CD14-positive monocyte (primary cell): ENCODE measurements around the gene RGS13. TPM values are rescaled to one million over a fixed set of nuclear protein-coding genes. Genes with fewer than 3 reads are reported as not detected.

Source experiments
- DNase-seq, 3 donors: peaks; one replicate each; pipeline ENCODE4 v3.0.0-alpha.2; 2011 to 2022
- H2AFZ ChIP-seq: 2 replicates; pipeline ENCODE4 v1.6.0; 2012; ENCODE audit warnings: mild to moderate bottlenecking, low read depth, low read length, inconsistent platforms; ENCODE audit not compliant: insufficient read depth, poor library complexity, severe bottlenecking
- H3K27ac ChIP-seq, 2 donors: 1 replicate in 1 of 2; 2 replicates in 1 of 2; pipeline ENCODE4 v1.5.1; 2012 to 2013; ENCODE audit warnings: low read length in 2 of 2, control low read depth in 1 of 2, inconsistent platforms in 1 of 2, low read depth in 1 of 2, mild to moderate bottlenecking in 1 of 2
- H3K27me3 ChIP-seq, 2 donors: one replicate each; pipeline versions ENCODE4 v1.6.0 to v1.6.1; 2011 to 2013; ENCODE audit warnings: low read length in 2 of 2; ENCODE audit not compliant: control insufficient read depth in 2 of 2, insufficient read depth in 2 of 2
- H3K36me3 ChIP-seq, 2 donors: replicated peaks in 1 of 2; 1 replicate in 1 of 2; 2 replicates in 1 of 2; pipeline versions ENCODE4 v1.5.1 to v1.6.1; 2012 to 2013; ENCODE audit warnings: low read length in 2 of 2, control low read depth in 1 of 2, inconsistent platforms in 1 of 2, mild to moderate bottlenecking in 1 of 2; ENCODE audit not compliant: insufficient read depth in 2 of 2, control insufficient read depth in 1 of 2
- H3K4me1 ChIP-seq, 2 donors: 1 replicate in 1 of 2; 2 replicates in 1 of 2; pipeline versions ENCODE4 v1.5.1 to v1.6.1; 2012 to 2013; ENCODE audit warnings: low read length in 2 of 2, control low read depth in 1 of 2, inconsistent platforms in 1 of 2, mild to moderate bottlenecking in 1 of 2, moderate library complexity in 1 of 2; ENCODE audit not compliant: insufficient read depth in 2 of 2, control insufficient read depth in 1 of 2
- H3K4me2 ChIP-seq: replicated peaks from 2 replicates; pipeline ENCODE3; 2012; ENCODE audit warnings: low read length, moderate library complexity, mild to moderate bottlenecking; ENCODE audit not compliant: poor library complexity, severe bottlenecking; ENCODE audit errors: extremely low read depth
- H3K4me3 ChIP-seq, 3 experiments: fragments of 200-600 bp in 1 of 3; sonication (generic) in 1 of 3; replicated peaks in 1 of 3; 1 replicate in 2 of 3; 2 replicates in 1 of 3; pipeline ENCODE4 v1.5.1; 2011 to 2013; ENCODE audit warnings: low read length in 3 of 3, mild to moderate bottlenecking in 3 of 3, control low read depth in 2 of 3, low read depth in 2 of 3, inconsistent platforms in 1 of 3, moderate library complexity in 1 of 3
- H3K79me2 ChIP-seq: 2 replicates; pipeline ENCODE4 v1.6.0; 2012; ENCODE audit warnings: mild to moderate bottlenecking, control low read depth, inconsistent platforms, low read length, moderate library complexity; ENCODE audit not compliant: insufficient read depth
- H3K9ac ChIP-seq: 2 replicates; pipeline ENCODE4 v1.6.0; 2017; ENCODE audit warnings: low read length, mild to moderate bottlenecking; ENCODE audit not compliant: insufficient read depth, poor library complexity, severe bottlenecking
- H3K9me3 ChIP-seq, 2 donors: replicated peaks in 1 of 2; 1 replicate in 1 of 2; 2 replicates in 1 of 2; pipeline versions ENCODE4 v1.5.1 to v1.6.1; 2012 to 2013; ENCODE audit warnings: low read length in 2 of 2, control low read depth in 1 of 2; ENCODE audit not compliant: control insufficient read depth in 1 of 2, insufficient read depth in 1 of 2
- H4K20me1 ChIP-seq: 2 replicates; pipeline ENCODE4 v1.6.0; 2012; ENCODE audit warnings: mild to moderate bottlenecking, low read length, control low read depth, moderate library complexity; ENCODE audit not compliant: insufficient read depth
- H3K27ac Mint-ChIP-seq, 7 donors: one replicate each; pipeline ENCODE4 v1.8.0; 2020; ENCODE audit warnings: mild to moderate bottlenecking in 7 of 7, mixed read lengths in 7 of 7, moderate library complexity in 6 of 7, inconsistent platforms in 2 of 7
- H3K27me3 Mint-ChIP-seq, 3 donors: one replicate each; pipeline ENCODE4 v1.8.0; 2021 to 2022; ENCODE audit warnings: low read depth in 3 of 3, mild to moderate bottlenecking in 3 of 3, mixed read lengths in 3 of 3, moderate library complexity in 3 of 3, inconsistent platforms in 1 of 3
- H3K36me3 Mint-ChIP-seq, 2 donors: one replicate each; pipeline ENCODE4 v1.8.0; 2020; ENCODE audit warnings: mixed read lengths in 2 of 2, inconsistent platforms in 1 of 2, mild to moderate bottlenecking in 1 of 2
- H3K4me1 Mint-ChIP-seq: one replicate; pipeline ENCODE4 v1.8.0; 2020; ENCODE audit warnings: mild to moderate bottlenecking, mixed read lengths
- H3K4me3 Mint-ChIP-seq, 2 donors: one replicate each; pipeline ENCODE4 v1.8.0; 2020; ENCODE audit warnings: mild to moderate bottlenecking in 2 of 2, mixed read lengths in 2 of 2, moderate library complexity in 1 of 2
- H3K9me3 Mint-ChIP-seq, 7 donors: one replicate each; pipeline ENCODE4 v1.8.0; 2020 to 2022; ENCODE audit warnings: mixed read lengths in 7 of 7, mild to moderate bottlenecking in 6 of 7, moderate library complexity in 6 of 7, inconsistent platforms in 2 of 7
- WGBS: methylation state at CpG from one replicate; pipeline ENCODE4 v1.1.5; 2013; ENCODE audit warnings: missing lambda C conversion rate; ENCODE audit not compliant: insufficient coverage; 5-methylcytosine and 5-hydroxymethylcytosine counted together
- intact Hi-C, 2 donors: fragments of 100-400 bp; cut with micrococcal nuclease; formaldehyde crosslinking; loops; one replicate each; pipeline versions ENCODE4 v1.15.0 to v1.15.1; 2023
- polyA plus RNA-seq, 3 donors: library from polyadenylated mRNA; depleted of rRNA in 1 of 3; unstranded in 2 of 3; stranded (reverse) in 1 of 3; fragments of 300-500 nt in 2 of 3; fragments of >200 nt in 1 of 3; fragmentation: Illumina TruSeq in 2 of 3; gene quantifications; 1 replicate in 2 of 3; 2 replicates in 1 of 3; pipeline ENCODE4 v1.2.3, GENCODE V29; 2012 to 2021
- TF ChIP-seq, protein P1 (sequence below): fragments of 200-600 bp; IDR thresholded peaks from one replicate; pipeline ENCODE4 v1.8.0; 2022; ENCODE audit warnings: antibody characterized with exemption, mild to moderate bottlenecking

RGS13 gene
- polyA plus RNA-seq, 3 donors: not detected

DNA sequence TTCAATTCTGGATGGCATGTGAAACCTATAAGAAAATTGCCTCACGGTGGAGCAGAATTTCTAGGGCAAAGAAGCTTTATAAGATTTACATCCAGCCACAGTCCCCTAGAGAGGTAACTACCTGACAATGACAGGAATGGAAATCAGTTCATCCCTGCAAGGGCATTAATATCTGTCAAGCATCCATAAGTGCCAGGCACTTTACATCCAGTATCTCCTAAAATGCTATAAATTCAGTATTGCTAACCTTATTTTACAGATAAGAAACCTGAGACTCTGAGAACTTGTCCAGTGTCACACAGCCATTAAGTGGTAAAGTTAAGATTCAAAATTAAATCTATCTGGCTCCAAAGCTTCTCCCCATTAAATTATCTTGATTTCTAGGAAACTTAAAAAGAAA is 22.3 kb downstream of the RGS13 start:
- Mint-ChIP-seq H3K4me1 (no peaks in the 10 kb centered on the region), H3K4me3 (no peak overlapping the region), H3K27me3 (peaks cover 0 to 4% (median 0%) of the 10 kb centered on the region in 3 donors), H3K36me3 (no peaks in the 10 kb centered on the region), H3K9me3 (peaks cover 0 to 6% (median 3%) of the 10 kb centered on the region in 7 donors), H3K27ac (no peak overlapping the region)
- H3K9ac ChIP-seq: no peak overlapping the region
- no peak overlapping the region for H3K27ac ChIP-seq
- H3K36me3 ChIP-seq: no peaks in the 10 kb centered on the region
- H3K9me3 ChIP-seq: no peaks in the 10 kb centered on the region
- H4K20me1 ChIP-seq: no peaks in the 10 kb centered on the region
- H3K4me2 ChIP-seq: no peak overlapping the region
- TF ChIP-seq, protein P1, sequence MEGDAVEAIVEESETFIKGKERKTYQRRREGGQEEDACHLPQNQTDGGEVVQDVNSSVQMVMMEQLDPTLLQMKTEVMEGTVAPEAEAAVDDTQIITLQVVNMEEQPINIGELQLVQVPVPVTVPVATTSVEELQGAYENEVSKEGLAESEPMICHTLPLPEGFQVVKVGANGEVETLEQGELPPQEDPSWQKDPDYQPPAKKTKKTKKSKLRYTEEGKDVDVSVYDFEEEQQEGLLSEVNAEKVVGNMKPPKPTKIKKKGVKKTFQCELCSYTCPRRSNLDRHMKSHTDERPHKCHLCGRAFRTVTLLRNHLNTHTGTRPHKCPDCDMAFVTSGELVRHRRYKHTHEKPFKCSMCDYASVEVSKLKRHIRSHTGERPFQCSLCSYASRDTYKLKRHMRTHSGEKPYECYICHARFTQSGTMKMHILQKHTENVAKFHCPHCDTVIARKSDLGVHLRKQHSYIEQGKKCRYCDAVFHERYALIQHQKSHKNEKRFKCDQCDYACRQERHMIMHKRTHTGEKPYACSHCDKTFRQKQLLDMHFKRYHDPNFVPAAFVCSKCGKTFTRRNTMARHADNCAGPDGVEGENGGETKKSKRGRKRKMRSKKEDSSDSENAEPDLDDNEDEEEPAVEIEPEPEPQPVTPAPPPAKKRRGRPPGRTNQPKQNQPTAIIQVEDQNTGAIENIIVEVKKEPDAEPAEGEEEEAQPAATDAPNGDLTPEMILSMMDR: no peak
- WGBS: no CpG with 5 or more reads among the region's 1 CpG
- no peak overlapping the region for H2AFZ ChIP-seq
- intact Hi-C loops: no loop called here
- no peaks in the 10 kb centered on the region for H3K79me2 ChIP-seq
- no peaks in the 10 kb centered on the region for H3K4me1 ChIP-seq
- no peak for DNase-seq
- no peak overlapping the region for H3K4me3 ChIP-seq
- no peaks in the 10 kb centered on the region for H3K27me3 ChIP-seq

DNA sequence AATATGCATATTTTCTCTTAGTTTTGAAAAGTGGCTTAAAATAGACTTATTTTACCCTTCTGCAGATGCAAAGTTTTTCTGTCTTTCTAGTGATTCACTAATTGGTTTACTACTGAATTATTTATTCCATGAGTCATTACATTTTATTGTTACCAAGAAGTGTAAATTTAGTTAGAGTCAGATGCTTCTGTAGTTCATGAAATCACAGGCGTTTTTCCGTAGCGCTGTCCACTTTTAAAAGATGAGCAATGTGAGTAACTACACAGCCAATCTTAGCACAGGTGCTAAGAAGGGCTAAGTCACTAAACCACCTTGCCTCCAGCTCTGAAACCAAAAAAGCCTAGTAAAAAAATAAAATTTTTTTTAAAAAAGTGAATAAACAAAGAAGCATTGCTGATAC is 24.7 kb downstream of the RGS13 start:
- Histone ChIP-seq H3K27ac (no peak overlapping the region), H3K4me3 (no peak overlapping the region), H3K79me2 (no peaks in the 10 kb centered on the region), H3K9ac (no peak overlapping the region), H3K27me3 (no peaks in the 10 kb centered on the region), H2AFZ (no peak overlapping the region), H4K20me1 (no peaks in the 10 kb centered on the region), H3K36me3 (no peaks in the 10 kb centered on the region), H3K4me2 (no peak overlapping the region), H3K4me1 (no peaks in the 10 kb centered on the region), H3K9me3 (no peaks in the 10 kb centered on the region)
- H3K36me3 Mint-ChIP-seq: no peaks in the 10 kb centered on the region
- no peak overlapping the region for H3K4me3 Mint-ChIP-seq
- no peak for DNase-seq
- no CpG with 5 or more reads among the region's 3 CpGs for WGBS
- TF ChIP-seq, protein P1: no peak
- H3K4me1 Mint-ChIP-seq: no peaks in the 10 kb centered on the region
- H3K27me3 Mint-ChIP-seq: peaks cover 0 to 4% (median 0%) of the 10 kb centered on the region in 3 donors
- peaks cover 0 to 10% (median 4%) of the 10 kb centered on the region in 7 donors for H3K9me3 Mint-ChIP-seq
- intact Hi-C loops: no loop called here
- H3K27ac Mint-ChIP-seq: no peak overlapping the region
